PC-9 (cell line): ENCODE measurements around the gene YBX1. TPM values are rescaled to one million over a fixed set of nuclear protein-coding genes. Genes with fewer than 3 reads are reported as not detected.

Source experiments
- BruUV-seq: library from RNA; stranded (reverse); fragments of 400-500 nt; replicated peaks from 2 replicates; lab custom pipeline; 2021; lab: Mats Ljungman, UMichigan
- CTCF ChIA-PET: fragments of 300-600 bp; sonication (Branson Sonifier 250); formaldehyde crosslinking; loops from one replicate; lab custom pipeline; 2022; ENCODE audit warnings: antibody characterized with exemption; lab: Charles Lee
- POLR2A ChIA-PET: fragments of 300-600 bp; sonication (Branson Sonifier 250); formaldehyde crosslinking; loops from one replicate; lab custom pipeline; 2022; ENCODE audit warnings: antibody characterized with exemption; ENCODE audit not compliant: unreplicated experiment; lab: Charles Lee
- DNase-seq, 2 experiments: peaks; one replicate each; pipeline versions ENCODE4 v3.0.0 to v3.0.0-alpha.2; 2015 to 2022; ENCODE audit warnings: mixed read lengths in 1 of 2
- H2AFZ ChIP-seq: fragments of 200-600 bp; sonication (generic); 2 replicates; pipeline ENCODE4 v1.8.1; 2017; ENCODE audit warnings: antibody characterized with exemption
- H3F3A ChIP-seq: fragments of 200-600 bp; sonication (generic); 2 replicates; pipeline ENCODE4 v1.8.1; 2017; ENCODE audit warnings: antibody characterized with exemption, mild to moderate bottlenecking, low read depth; ENCODE audit not compliant: insufficient read depth
- H3K27ac ChIP-seq: fragments of 200-600 bp; sonication (generic); 2 replicates; pipeline ENCODE4 v1.6.1; 2016; ENCODE audit warnings: mixed run types
- H3K27me3 ChIP-seq: fragments of 200-600 bp; sonication (generic); 2 replicates; pipeline ENCODE4 v1.6.1; 2016; ENCODE audit warnings: low read depth, mixed run types; ENCODE audit not compliant: insufficient read depth
- H3K36me3 ChIP-seq: fragments of 200-600 bp; sonication (generic); 2 replicates; pipeline ENCODE4 v1.6.1; 2016; ENCODE audit warnings: low read depth, mixed run types
- H3K4me1 ChIP-seq: fragments of 200-600 bp; sonication (generic); replicated peaks from 2 replicates; pipeline ENCODE4 v1.6.1; 2016; ENCODE audit warnings: mixed run types; ENCODE audit not compliant: insufficient read depth
- H3K4me2 ChIP-seq: fragments of 200-600 bp; sonication (generic); 2 replicates; pipeline ENCODE4 v1.6.1; 2017; ENCODE audit warnings: mixed run types
- H3K4me3 ChIP-seq: fragments of 200-600 bp; sonication (generic); 2 replicates; pipeline ENCODE4 v1.6.1; 2016; ENCODE audit warnings: mixed run types
- H3K79me2 ChIP-seq: fragments of 200-600 bp; sonication (generic); 2 replicates; pipeline ENCODE4 v1.6.1; 2017; ENCODE audit warnings: low read depth, mixed run types
- H3K9me2 ChIP-seq: fragments of 200-600 bp; sonication (generic); 2 replicates; pipeline ENCODE4 v1.8.1; 2017; ENCODE audit warnings: mild to moderate bottlenecking; ENCODE audit not compliant: insufficient read depth
- H3K9me3 ChIP-seq: fragments of 200-600 bp; sonication (generic); 2 replicates; pipeline ENCODE4 v1.8.1; 2016; ENCODE audit warnings: low read depth; ENCODE audit not compliant: insufficient read depth
- H4K20me1 ChIP-seq: fragments of 200-600 bp; sonication (generic); 2 replicates; pipeline ENCODE4 v1.8.1; 2017; ENCODE audit not compliant: insufficient read depth
- EZH2 ChIP-seq: fragments of 200-600 bp; sonication (generic); IDR thresholded peaks from 2 replicates; pipeline ENCODE4 v1.8.0; 2017; ENCODE audit warnings: antibody characterized with exemption, low read depth
- intact Hi-C: fragments of 100-400 bp; cut with micrococcal nuclease; formaldehyde crosslinking; loops from one replicate; pipeline ENCODE4 v1.10.0; 2022; ENCODE audit not compliant: unreplicated experiment
- total RNA-seq: library from RNA; stranded (reverse); gene quantifications from 2 replicates; pipeline ENCODE4 v1.2.3, GENCODE V29; 2021
- TF ChIP-seq, protein P1 (sequence below): fragments of 200-600 bp; sonication (generic); conservative IDR thresholded peaks from 2 replicates; pipeline ENCODE4 v1.6.1; 2017; ENCODE audit warnings: mixed run types, antibody characterized with exemption, mild to moderate bottlenecking, moderate library complexity

Gene YBX1
- total RNA-seq, 1 experiment from 2014 or later: 1,130 TPM

- intact Hi-C loops: loop anchor here (5.0 to 10.0 kb wide), 2 partner anchors 107 to 349 kb away; partner anchors contain the start of gene FOXJ3
- no peak for TF ChIP-seq EZH2
- TF ChIP-seq, protein P1, sequence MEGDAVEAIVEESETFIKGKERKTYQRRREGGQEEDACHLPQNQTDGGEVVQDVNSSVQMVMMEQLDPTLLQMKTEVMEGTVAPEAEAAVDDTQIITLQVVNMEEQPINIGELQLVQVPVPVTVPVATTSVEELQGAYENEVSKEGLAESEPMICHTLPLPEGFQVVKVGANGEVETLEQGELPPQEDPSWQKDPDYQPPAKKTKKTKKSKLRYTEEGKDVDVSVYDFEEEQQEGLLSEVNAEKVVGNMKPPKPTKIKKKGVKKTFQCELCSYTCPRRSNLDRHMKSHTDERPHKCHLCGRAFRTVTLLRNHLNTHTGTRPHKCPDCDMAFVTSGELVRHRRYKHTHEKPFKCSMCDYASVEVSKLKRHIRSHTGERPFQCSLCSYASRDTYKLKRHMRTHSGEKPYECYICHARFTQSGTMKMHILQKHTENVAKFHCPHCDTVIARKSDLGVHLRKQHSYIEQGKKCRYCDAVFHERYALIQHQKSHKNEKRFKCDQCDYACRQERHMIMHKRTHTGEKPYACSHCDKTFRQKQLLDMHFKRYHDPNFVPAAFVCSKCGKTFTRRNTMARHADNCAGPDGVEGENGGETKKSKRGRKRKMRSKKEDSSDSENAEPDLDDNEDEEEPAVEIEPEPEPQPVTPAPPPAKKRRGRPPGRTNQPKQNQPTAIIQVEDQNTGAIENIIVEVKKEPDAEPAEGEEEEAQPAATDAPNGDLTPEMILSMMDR: no peak
- Histone ChIP-seq H3K4me2 (peak overlapping the region; percentile 92), H3K4me3 (peak overlapping the region; percentile 86), H3K27me3 (no peaks in the 10 kb centered on the region), H3K9me3 (no peaks in the 10 kb centered on the region), H3K27ac (peak overlapping the region; percentile 61; the same call in 1 of the 2 replicates), H4K20me1 (peaks cover 61% of the 10 kb centered on the region), H3K4me1 (peaks cover 61% of the 10 kb centered on the region), H3K9me2 (no peaks in the 10 kb centered on the region), H2AFZ (no peak overlapping the region), H3K36me3 (peaks cover 54% of the 10 kb centered on the region), H3K79me2 (peaks cover 82% of the 10 kb centered on the region), H3F3A (peaks cover 18% of the 10 kb centered on the region; the same call in 1 of the 2 replicates)
- DNase-seq: no peak
- BruUV-seq: TSS peak; percentile 33
- ChIA-PET POLR2A (no interaction called here), CTCF (no interaction called here)
Measured at GRCh38 chr1:42684139-42684538, 1.9 kb downstream of the YBX1 start.

- DNase-seq: no peak
- intact Hi-C loops: loop anchor here (10.0 kb wide), 1 partner anchor 352 kb away; the partner anchor contains the start of gene FOXJ3
- no TSS peak for BruUV-seq
- H3K4me1 ChIP-seq: peaks cover 74% of the 10 kb centered on the region
- H2AFZ ChIP-seq: no peak overlapping the region
- POLR2A ChIA-PET: no interaction called here
- H3K79me2 ChIP-seq: peaks cover 90% of the 10 kb centered on the region
- H3K27me3 ChIP-seq: no peaks in the 10 kb centered on the region
- no peaks in the 10 kb centered on the region for H3K9me2 ChIP-seq
- CTCF ChIA-PET: no interaction called here
- peak overlapping the region; percentile 92 for H3K4me2 ChIP-seq
- no peaks in the 10 kb centered on the region for H3K9me3 ChIP-seq
- H3K27ac ChIP-seq: peak overlapping the region; percentile 14; the same call in 1 of the 2 replicates
- peaks cover 62% of the 10 kb centered on the region for H3K36me3 ChIP-seq
- no peak for TF ChIP-seq EZH2
- TF ChIP-seq, protein P1: no peak
- H4K20me1 ChIP-seq: peaks cover 84% of the 10 kb centered on the region
- peaks cover 22% of the 10 kb centered on the region for H3F3A ChIP-seq
- peak overlapping the region; percentile 86; the same call in 1 of the 2 replicates for H3K4me3 ChIP-seq
Measured at GRCh38 chr1:42686418-42686817, 4.2 kb downstream of the YBX1 start.

GRCh38 chr1:42689912-42690311 lies 7.7 kb downstream of the YBX1 start:
- H3K79me2 ChIP-seq: peaks cover 100% of the 10 kb centered on the region
- CTCF ChIA-PET: interaction anchor here (0.7 kb wide), 1 partner anchor 54 kb away, joined by 5 read pairs; no protein-coding TSS in a partner anchor
- DNase-seq: no peak
- H3K27me3 ChIP-seq: no peaks in the 10 kb centered on the region
- no peak overlapping the region for H3K4me3 ChIP-seq
- peaks cover 31% of the 10 kb centered on the region for H3F3A ChIP-seq
- peaks cover 100% of the 10 kb centered on the region for H4K20me1 ChIP-seq
- H3K27ac ChIP-seq: peak overlapping the region; percentile 17; the same call in 1 of the 2 replicates
- no TSS peak for BruUV-seq
- H2AFZ ChIP-seq: no peak overlapping the region
- H3K4me1 ChIP-seq: peaks cover 81% of the 10 kb centered on the region
- peak overlapping the region; percentile 72; the same call in 1 of the 2 replicates for H3K4me2 ChIP-seq
- intact Hi-C loops: loop anchor here (10.0 kb wide), 2 partner anchors 355 to 545 kb away; partner anchors contain the start of gene FOXJ3
- H3K9me3 ChIP-seq: no peaks in the 10 kb centered on the region
- peaks cover 68% of the 10 kb centered on the region for H3K36me3 ChIP-seq
- TF ChIP-seq EZH2: no peak
- TF ChIP-seq, protein P1: no peak
- POLR2A ChIA-PET: interaction anchor here (0.7 kb wide), 1 partner anchor 9 kb away, joined by 6 read pairs; no protein-coding TSS in a partner anchor
- H3K9me2 ChIP-seq: no peaks in the 10 kb centered on the region
